Right ventricle myocardium superior (tissue), 1 donor: ENCODE results near the gene KIFAP3. TPM values are rescaled to one million over a fixed set of nuclear protein-coding genes. Genes with fewer than 3 reads are reported as not detected.

ENCODE experiments used
- ATAC-seq: fragments of 200-7000 bp; cut with Tn5 transposase; one replicate; pipeline ENCODE4 v1.9.1; 2020; ENCODE audit warnings: mild to moderate bottlenecking; ENCODE audit not compliant: poor library complexity
- DNase-seq: peaks from one replicate; pipeline ENCODE4 v3.0.0-alpha.2; 2020
- intact Hi-C: fragments of 100-400 bp; cut with DNase I; formaldehyde crosslinking; loops from one replicate; pipeline ENCODE4 v1.11.2; 2022
- total RNA-seq: library from RNA; stranded (reverse); fragmentation: NEBNext Ultra II Directional; extraction: Animal tissue kit (Norgen Biotek cat#: 25700); gene quantifications from one replicate; pipeline ENCODE4 v1.2.1, GENCODE V29; 2021
- donor health status: DM: no; HTN: yes; CAD: no; lungs with severe emphysema.

Gene KIFAP3
- total RNA-seq, 1 donor from 2014 or later: 30.3 TPM

DNA sequence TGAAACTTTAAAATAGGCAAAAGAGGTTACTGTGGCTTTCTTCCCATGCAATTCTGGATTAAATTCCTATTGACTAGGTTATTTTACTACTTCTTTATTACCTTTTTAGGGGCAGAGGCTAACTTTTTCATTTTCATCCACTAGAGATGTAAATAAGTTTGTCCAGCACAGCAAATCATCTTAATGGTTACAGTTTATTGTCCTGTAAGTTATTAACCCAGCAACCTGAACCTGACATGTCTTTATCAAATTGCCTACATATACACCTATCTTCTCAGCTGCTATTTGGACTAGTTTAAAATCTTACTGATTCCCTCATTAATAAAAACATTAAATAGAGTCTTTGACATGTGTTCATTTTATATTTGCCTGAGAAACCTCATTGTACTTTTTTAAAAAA lies 173.9 kb downstream of the KIFAP3 start:
- intact Hi-C loops: no loop called here
- ATAC-seq (no peak), DNase-seq (no peak)

DNA sequence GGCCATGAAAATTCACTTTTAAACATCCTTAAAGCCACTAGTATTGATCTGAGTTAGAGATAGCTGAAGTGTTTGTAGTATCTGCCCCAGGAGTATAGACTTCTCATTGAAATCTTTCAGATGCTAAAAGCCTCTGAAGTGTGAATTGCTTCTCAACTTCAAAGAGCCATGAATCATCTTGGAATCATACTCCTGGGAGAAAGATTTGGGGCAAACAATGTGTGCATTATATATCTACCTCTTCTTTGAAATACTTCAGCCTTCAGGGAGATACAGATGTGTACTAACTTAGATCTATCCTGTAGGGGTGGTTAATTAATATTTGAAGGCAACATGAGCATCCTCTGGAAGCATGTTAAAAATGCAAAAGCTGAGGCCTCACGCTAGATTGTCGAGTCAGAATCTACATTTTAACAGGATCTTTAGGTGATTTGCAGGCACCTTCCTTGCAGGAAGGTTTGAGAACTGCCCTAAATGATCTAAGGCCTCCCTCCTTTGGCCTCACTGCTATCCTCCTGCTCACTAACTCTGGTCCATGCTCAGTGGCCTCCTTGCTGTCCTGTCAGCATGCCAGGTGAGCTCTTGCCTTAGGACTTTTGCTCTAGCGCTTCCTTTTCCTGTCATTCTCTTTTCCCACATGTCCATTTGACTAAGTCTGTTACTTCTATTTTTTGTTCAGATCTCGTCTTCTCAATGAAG lies 174.8 kb downstream of the KIFAP3 start:
- intact Hi-C loops: no loop called here
- ATAC-seq: no peak

DNA sequence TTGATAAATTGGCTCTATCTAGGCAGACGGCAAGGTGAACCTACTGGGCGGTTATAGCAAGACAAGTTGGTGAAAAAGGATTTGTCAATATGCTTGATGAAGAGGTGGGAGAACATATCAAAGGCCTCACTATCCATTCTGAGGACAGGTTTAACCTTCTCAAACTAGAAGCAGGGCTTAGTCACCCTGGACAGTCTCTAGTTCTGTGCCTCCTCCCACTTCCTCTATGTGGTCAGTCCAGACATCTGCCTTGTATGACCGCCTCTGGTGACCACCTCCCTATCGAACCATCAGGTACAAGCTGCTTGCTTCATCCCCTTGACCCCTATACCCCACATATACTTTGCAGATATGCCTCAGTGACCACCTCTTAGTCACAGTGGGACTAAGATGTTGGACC lies 178.5 kb downstream of the KIFAP3 start:
- no peak for DNase-seq
- intact Hi-C loops: no loop called here
- no peak for ATAC-seq

More for the DNA sequence above, 174.8 kb downstream of the KIFAP3 start:
- DNase-seq: no peak

- intact Hi-C loops: no loop called here
- no peak for ATAC-seq
These were observed 179.9 kb downstream of the KIFAP3 start for GRCh38 chr1:169894424-169895145.

DNA sequence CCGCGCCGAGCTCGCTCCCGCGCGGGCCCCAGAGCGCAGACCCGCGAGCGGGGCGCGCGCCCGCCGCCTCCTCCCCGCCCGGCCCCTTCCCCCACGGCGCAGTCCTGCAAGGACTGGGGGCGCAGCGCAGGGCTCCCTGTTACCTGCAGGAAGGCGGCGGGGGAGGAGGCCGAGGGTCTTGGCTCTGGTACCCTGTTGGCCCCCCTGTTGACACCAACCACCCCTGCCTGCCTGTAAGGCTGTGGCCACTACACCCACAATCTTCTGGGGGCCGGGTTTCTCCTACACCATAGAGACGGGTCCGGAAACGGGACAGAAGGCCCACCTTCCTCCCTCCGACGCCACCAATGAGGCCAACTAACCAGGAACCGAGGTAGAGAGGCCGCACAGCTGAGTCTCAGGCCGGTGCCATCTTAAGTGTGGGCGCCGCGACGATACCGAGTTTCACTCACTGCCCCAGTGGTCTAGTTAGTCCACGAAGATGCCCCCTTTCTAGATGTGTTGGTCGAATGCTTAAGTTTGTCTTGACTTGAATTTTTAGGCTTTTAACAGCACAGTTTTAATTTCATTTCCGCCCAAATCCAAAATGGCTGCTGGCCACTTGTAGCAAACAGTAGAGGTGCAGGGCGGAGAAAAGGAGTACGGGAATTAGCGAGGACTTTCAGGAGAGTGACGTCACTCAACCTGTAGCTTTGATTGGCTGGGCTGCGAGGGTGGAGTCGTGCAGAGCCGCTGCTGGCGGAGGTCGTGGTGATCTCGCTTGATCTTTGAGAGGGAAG lies 180.7 kb downstream of the KIFAP3 start, which contains the start of gene SCYL3:
Gene SCYL3, minus strand, starts transcription at position 252 of the 779 bp plus-strand sequence. CDS start 5,056 bp downstream, outside the sequence.
- DNase-seq (peak; percentile 95), ATAC-seq (peak; percentile 98)
- intact Hi-C loops: no loop called here

More at GRCh38 chr1:169894424-169895145, 179.9 kb downstream of the KIFAP3 start:
- DNase-seq: no peak

DNA sequence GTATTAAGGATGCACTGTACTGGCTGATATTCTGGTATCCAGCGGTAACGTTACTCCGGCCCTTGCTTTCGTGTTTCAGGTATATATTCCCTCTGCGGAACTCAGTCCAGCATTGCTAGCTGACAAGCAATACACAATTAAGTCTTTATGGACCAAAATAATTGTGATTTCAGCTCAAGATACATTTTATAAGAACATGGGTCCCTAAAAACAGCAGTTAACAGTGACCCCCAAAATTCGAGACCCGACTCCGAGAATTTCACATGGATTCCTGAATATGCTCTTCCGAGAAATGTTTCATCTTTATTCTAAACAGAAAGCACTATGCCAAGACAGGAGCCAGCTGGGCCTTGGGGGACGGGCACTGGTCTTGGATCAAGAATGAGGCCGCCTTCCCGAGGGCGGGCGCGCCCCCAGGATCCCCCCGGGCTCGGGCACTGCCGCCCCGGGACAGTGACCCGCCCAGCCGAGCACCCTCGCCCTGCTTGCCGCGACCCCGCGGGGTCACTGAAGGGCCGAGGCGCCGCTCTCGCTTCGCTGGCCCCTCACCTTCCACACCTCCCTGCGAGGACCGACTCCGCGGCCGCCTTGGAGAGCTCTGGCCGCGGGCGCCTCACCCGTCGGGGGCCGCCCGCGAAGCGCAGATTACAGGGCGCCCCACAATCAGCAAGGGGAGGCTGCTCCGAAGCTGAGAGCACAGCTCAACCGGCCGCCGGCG lies 181.4 kb downstream of the KIFAP3 start:
- intact Hi-C loops: no loop called here
- ATAC-seq (peak; percentile 2), DNase-seq (peak; percentile 58)

DNA sequence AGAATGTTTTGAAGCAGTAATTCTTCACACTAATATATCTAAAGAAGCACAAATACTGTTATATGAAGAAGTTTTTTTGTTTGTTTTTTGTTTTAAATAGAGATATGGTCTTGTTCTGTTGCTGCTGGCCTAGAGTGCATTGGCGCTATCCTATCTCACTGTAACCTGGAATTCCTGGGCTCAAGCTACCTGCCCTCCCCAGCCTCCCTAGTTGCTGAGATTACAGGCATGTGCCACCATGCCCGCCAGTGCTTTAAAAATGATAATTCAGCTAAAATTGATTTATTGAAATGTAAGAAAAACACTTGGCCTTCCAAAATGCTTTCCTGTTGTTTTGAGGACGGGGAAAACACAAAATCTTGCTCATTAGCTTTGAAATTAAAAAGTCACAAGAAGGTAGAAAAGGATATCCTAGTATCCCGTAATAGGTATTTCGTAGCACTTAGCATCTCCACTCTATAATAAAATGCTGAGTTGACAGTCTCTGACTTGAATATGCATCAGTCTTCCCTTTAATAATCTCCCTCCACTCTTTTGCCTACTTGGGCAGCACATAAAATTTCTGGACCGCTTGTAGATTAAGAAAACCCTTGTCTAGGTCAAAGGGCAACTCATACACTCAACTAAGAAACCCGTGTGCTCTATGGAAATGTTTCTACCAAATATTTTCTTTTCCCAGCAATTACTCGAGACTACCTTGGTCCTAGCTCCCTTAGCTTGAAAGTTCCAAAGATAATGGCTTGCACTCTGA lies 182.1 kb downstream of the KIFAP3 start:
- ATAC-seq: no peak
- intact Hi-C loops: no loop called here
- no peak for DNase-seq

DNA sequence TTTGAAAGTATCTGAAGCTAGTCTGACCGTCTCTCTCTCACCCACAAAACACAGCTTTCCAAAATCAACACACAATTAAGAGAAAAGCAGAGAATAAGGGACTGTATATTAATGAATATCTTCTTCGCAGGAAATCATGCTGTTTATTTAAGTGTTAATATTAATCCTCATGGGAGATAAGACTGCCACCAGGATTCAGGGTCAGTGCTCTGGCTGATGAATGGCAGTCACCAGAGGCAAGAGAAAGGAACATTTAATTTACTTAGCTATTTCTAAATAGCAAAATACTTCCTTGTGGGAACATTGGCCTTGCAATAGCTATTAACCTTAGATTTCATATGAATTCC lies 183.0 kb downstream of the KIFAP3 start:
- no peak for DNase-seq
- ATAC-seq: no peak
- intact Hi-C loops: no loop called here

DNA sequence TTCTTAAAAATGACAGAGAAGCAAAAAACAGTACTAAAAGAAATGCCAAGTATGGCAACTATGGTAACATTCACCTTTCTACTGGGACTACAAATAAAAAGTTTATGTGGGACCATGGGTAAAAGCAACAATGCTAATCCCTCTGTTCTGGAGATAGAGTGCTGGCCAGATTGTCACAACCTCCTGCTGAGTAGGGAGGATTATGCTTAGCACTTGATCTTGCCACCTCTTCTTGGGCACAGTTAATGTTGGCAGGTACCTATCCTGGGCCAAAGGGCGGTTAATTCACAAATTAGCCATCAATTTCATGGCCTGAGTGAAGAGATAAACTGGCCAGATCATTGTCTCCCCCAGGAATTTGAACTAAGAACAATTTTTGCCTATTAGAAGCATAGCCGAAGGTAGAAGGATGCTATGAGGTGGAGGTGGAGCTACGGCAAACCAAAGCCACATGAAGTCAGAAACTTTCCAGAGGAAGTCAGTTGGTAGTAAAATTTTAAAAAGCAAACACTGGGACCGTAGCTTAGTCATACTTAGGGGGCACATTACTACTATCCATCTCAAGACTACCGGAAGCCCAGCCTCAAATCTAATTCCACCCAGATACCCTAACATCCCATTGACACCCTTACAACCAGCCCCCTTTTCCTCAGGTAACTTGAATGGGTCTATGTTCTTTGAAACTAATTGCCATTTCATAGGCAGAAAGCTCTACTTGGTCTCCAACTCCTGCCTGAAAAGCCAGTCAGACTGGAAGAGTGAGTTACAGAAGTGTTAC lies 183.5 kb downstream of the KIFAP3 start:
- DNase-seq: no peak
- no peak for ATAC-seq
- intact Hi-C loops: no loop called here

DNA sequence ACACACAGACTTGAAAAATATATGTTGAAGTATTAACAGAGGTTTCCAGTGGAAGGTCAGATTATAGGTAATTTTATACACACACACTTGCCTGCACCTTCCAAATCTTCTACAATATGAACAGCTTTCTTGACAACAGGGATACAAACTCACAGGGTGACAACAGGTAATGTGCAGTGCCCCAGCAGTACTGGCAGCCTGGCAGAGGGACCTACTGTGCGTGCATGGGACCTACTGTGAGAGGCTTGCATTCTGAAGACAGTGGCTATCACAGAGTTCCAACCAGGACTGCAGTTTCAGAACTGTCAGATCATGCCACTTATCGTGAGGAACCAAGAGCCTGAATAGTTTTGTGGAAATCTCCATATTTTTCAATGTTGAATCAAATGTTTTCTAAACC lies 184.6 kb downstream of the KIFAP3 start:
- intact Hi-C loops: no loop called here
- ATAC-seq: no peak
- DNase-seq: no peak

DNA sequence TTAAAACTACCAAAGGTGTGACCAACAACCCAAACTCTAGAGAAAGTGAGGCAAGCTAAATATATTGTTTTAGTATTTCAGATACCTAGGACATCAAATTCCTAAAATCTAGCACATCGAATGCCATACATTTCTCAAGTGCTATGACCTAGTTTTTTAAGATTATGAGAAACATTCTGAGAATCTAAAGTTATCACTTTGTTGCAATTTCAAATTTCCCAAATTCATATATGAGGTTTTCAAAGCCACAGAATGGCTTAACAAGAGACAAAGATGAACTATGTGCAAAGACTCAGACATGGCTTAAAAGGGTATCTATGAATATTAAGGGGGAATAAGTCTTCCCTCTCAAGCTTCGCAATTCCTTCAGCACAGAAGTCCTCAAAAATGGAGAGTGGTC lies 187.6 kb downstream of the KIFAP3 start:
- ATAC-seq (no peak), DNase-seq (no peak)
- intact Hi-C loops: no loop called here

DNA sequence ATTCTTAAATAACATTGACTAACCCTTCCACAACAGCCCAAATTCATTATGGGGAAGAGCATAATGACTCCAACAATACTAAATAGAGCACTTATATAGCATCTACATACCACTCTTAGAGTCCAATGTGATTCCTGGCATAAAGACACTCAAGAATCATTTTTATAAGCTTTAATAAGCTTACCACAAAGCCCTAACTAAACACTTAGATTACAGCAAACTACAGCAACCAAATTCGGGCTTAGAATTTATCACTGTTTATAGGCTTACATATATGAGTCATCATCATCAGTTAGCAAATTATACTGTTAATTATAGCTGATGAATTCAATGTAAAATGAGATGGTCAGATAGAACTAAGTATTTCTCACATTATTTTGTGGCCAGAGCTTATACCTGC lies 188.1 kb downstream of the KIFAP3 start:
- intact Hi-C loops: no loop called here
- ATAC-seq: no peak
- DNase-seq: no peak

DNA sequence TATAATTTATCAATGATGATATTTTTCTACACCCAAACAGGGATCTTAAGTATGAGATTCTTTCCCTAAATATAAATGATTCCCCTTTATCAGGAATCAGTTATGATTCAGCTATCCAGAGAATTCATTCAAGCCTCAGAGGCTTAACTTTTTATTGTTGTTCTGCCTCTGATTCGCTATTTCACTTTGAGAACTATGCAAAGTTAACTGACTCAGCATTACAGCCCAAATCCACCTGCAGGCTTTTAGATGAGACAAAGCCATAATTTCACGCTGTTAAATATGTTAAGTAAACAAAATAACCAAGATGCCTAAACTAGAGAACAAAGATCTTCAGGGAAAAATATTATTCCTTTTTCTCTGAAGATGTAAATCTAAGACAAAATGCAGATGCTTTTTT lies 189.3 kb downstream of the KIFAP3 start:
- intact Hi-C loops: no loop called here
- DNase-seq (no peak), ATAC-seq (no peak)

- ATAC-seq: no peak
- no peak for DNase-seq
- intact Hi-C loops: no loop called here
These were observed 189.9 kb downstream of the KIFAP3 start for GRCh38 chr1:169884634-169885033.

DNA sequence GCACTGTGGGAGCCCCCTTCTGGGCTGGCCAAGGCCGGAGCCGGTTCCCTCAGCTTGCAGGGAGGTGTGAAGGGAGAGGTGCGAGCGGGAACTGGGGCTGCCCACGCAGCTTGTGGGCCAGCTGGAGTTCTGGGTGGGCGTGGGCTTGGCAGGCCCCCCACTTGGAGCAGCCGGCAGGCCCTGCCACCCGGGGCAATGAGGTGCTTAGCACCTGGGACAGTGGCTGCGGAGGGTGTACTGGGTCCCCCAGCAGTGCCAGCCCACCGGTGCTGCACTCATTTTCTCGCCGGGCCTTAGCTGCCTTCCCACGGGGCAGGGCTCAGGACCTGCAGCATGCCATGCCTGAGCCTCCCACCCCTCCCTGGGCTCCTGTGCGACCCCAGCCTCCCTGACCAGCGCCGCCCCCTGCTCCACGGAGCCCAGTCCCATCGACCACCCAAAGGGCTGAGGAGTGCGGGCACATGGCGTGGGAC lies 192.4 kb downstream of the KIFAP3 start:
- ATAC-seq (no peak), DNase-seq (no peak)
- intact Hi-C loops: no loop called here

- intact Hi-C loops: no loop called here
- ATAC-seq: no peak
- DNase-seq: no peak
These were observed 195.3 kb downstream of the KIFAP3 start for GRCh38 chr1:169879034-169879840.

DNA sequence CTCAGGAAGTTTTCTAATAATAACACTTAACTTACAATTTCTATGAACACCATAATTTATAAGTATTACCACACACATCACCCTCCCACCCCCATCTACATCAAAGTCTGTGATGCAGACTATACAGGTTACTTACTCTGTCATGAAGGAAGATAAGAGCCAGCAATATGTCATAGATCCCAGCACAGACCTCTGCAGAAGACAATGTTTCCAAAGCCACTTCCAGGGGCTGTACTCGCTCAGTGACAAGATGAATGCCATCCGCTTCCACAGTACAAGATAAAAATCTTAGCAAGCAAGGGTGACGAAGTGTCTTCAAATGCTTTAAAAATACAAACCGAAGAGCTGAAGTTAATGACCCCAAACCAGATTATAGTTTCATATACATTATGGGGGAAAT lies 196.0 kb downstream of the KIFAP3 start:
- no peak for ATAC-seq
- DNase-seq: no peak
- intact Hi-C loops: no loop called here
